GM12878 (cell line): ENCODE results near the gene SORCS2. TPM values are rescaled to one million over a fixed set of nuclear protein-coding genes. Genes with fewer than 3 reads are reported as not detected.

Source experiments
- ATAC-seq: fragments of 200-7000 bp; cut with Tn5 transposase; 3 replicates; pipeline ENCODE4 v1.9.1; 2020; ENCODE audit warnings: mild to moderate bottlenecking, moderate library complexity
- BruUV-seq: library from RNA; stranded (reverse); fragments of 400-500 nt; replicated peaks from 2 replicates; lab custom pipeline; 2021; lab: Mats Ljungman, UMichigan
- CTCF ChIA-PET: fragments of 300-600 bp; sonication (Branson Sonifier 250); formaldehyde crosslinking; extraction: SDS; loops from one replicate; lab custom pipeline; 2021; ENCODE audit warnings: inconsistent platforms; lab: Yijun Ruan, JAX
- POLR2A ChIA-PET: fragments of 350-600 bp; formaldehyde crosslinking; extraction: SDS; loops from one replicate; lab custom pipeline; 2021; ENCODE audit warnings: inconsistent platforms; lab: Charles Lee
- RAD21 ChIA-PET: fragments of 300-600 bp; sonication (Branson Sonifier 250); formaldehyde crosslinking; loops from one replicate; lab custom pipeline; 2023; ENCODE audit warnings: antibody characterized with exemption; ENCODE audit not compliant: unreplicated experiment; lab: Charles Lee
- SMC1A ChIA-PET: fragments of 300-600 bp; sonication (Branson Sonifier 250); formaldehyde crosslinking; loops from one replicate; lab custom pipeline; 2023; ENCODE audit not compliant: unreplicated experiment, uncharacterized antibody; lab: Charles Lee
- DNase-seq: peaks from one replicate; pipeline ENCODE4 v3.0.0-alpha.2; 2011; ENCODE audit warnings: low read depth, low spot score
- FAIRE-seq: peaks from 3 replicates; lab custom pipeline; 2011; peaks lifted over from hg19 to GRCh38; lab: Jason Lieb, UNC
- H2AFZ ChIP-seq: 2 replicates; pipeline ENCODE4 v1.6.0; 2011; ENCODE audit warnings: low read depth, low read length, control low read depth; ENCODE audit not compliant: control insufficient read depth
- H3K27ac ChIP-seq: 2 replicates; pipeline ENCODE4 v1.5.1; 2011; ENCODE audit warnings: control low read depth; ENCODE audit not compliant: control insufficient read depth, insufficient read depth
- H3K27me3 ChIP-seq, 2 experiments: replicated peaks in 1 of 2; 2 replicates each; pipeline versions ENCODE4 v1.6.0 to v1.6.1; 2011; ENCODE audit warnings: low read length in 1 of 2; ENCODE audit not compliant: control insufficient read depth in 2 of 2, insufficient read depth in 2 of 2
- H3K36me3 ChIP-seq, 2 experiments: 2 replicates each; pipeline ENCODE4 v1.5.1; 2011; ENCODE audit warnings: low read length in 1 of 2; ENCODE audit not compliant: control insufficient read depth in 2 of 2, insufficient read depth in 2 of 2
- H3K4me1 ChIP-seq: 2 replicates; pipeline ENCODE4 v1.6.1; 2011; ENCODE audit warnings: mild to moderate bottlenecking, low read length, moderate library complexity, mixed read lengths; ENCODE audit not compliant: control insufficient read depth, insufficient read depth
- H3K4me2 ChIP-seq: 2 replicates; pipeline ENCODE4 v1.6.0; 2011; ENCODE audit warnings: control low read depth; ENCODE audit not compliant: control insufficient read depth, insufficient read depth
- H3K4me3 ChIP-seq: fragments of 200-600 bp; sonication (generic); 2 replicates; pipeline ENCODE4 v1.5.1; 2016
- H3K79me2 ChIP-seq: 2 replicates; pipeline ENCODE4 v1.6.0; 2011; ENCODE audit warnings: low read length; ENCODE audit not compliant: control insufficient read depth, insufficient read depth
- H3K9ac ChIP-seq: 2 replicates; pipeline ENCODE4 v1.8.0; 2011; ENCODE audit warnings: low read length, control low read depth, mixed read lengths; ENCODE audit not compliant: control insufficient read depth, insufficient read depth
- H3K9me3 ChIP-seq: replicated peaks from 3 replicates; pipeline ENCODE4 v1.5.1; 2011; ENCODE audit warnings: mild to moderate bottlenecking, low read length; ENCODE audit not compliant: control insufficient read depth, insufficient read depth
- H4K20me1 ChIP-seq: 2 replicates; pipeline ENCODE4 v1.6.0; 2011; ENCODE audit not compliant: control insufficient read depth, insufficient read depth
- MYB ChIP-seq: fragments of 150-350 bp; IDR thresholded peaks from 2 replicates; pipeline ENCODE4 v1.6.1; 2014; ENCODE audit warnings: mild to moderate bottlenecking, low read depth, low read length, borderline replicate concordance
- POU2F2 ChIP-seq: IDR thresholded peaks from 3 replicates; pipeline ENCODE4 v1.6.1; 2011; ENCODE audit warnings: low read depth, mild to moderate bottlenecking, low read length, borderline replicate concordance
- TCF7 ChIP-seq: IDR thresholded peaks from 2 replicates; pipeline ENCODE4 v1.6.1; 2014; ENCODE audit warnings: antibody characterized with exemption, borderline replicate concordance
- ZZZ3 ChIP-seq: IDR thresholded peaks from 2 replicates; pipeline ENCODE4 v1.6.1; 2011; ENCODE audit warnings: low read depth; ENCODE audit not compliant: control insufficient read depth, insufficient read length
- WGBS: methylation state at CpG from one replicate; pipeline ENCODE4 v1.1.6; 2016; ENCODE audit warnings: low lambda C conversion rate; ENCODE audit not compliant: insufficient replicate concordance, insufficient coverage; ENCODE audit errors: missing lambda C conversion rate; 5-methylcytosine and 5-hydroxymethylcytosine counted together
- in situ Hi-C: fragments of 300-500 bp; cut with MboI; formaldehyde crosslinking; loops from 9 replicates; pipeline ENCODE4 v1.14.3; 2018; ENCODE audit warnings: mixed read lengths
- intact Hi-C: fragments of 100-400 bp; cut with micrococcal nuclease; formaldehyde crosslinking; loops from one replicate; pipeline ENCODE4 v1.14.2; 2022; ENCODE audit not compliant: unreplicated experiment
- polyA plus RNA-seq, 11 experiments: library from polyadenylated mRNA; depleted of rRNA in 4 of 11; unstranded in 6 of 11; stranded (reverse) in 5 of 11; fragments of >200 nt; fragmentation: Nextera tagmentation in 4 of 11; fragmentation: Illumina TruSeq in 1 of 11; extraction: Ambion mirVana in 4 of 11; extraction: Trizol in 1 of 11; gene quantifications; 1 replicate in 1 of 11; 2 replicates in 10 of 11; pipeline versions ENCODE4 v1.2.1 to v1.2.3, GENCODE V29; 2011 to 2016; ENCODE audit warnings: inconsistent platforms in 2 of 11, missing spikeins in 2 of 11, low read depth in 1 of 11
- total RNA-seq, 4 experiments: library from RNA; depleted of rRNA in 3 of 4; stranded (reverse); fragments of >200 nt in 3 of 4; fragmentation: Illumina TruSeq in 1 of 4; extraction: Trizol in 1 of 4; gene quantifications; 2 replicates each; pipeline versions ENCODE4 v1.2.1 to v1.2.3, GENCODE V29; 2013 to 2021
- TF ChIP-seq, protein P1 (sequence below): IDR thresholded peaks from 2 replicates; pipeline ENCODE4 v1.6.1; 2011; ENCODE audit warnings: borderline replicate concordance, low read depth, mild to moderate bottlenecking, moderate library complexity, mixed read lengths, low read length; ENCODE audit not compliant: insufficient read depth; ENCODE audit errors: extremely low read length
- TF ChIP-seq, protein P2 (sequence below), 3 experiments: IDR thresholded peaks in 2 of 3; conservative IDR thresholded peaks in 1 of 3; 2 replicates each; pipeline ENCODE4 v1.5.1; 2011; ENCODE audit warnings: low read depth in 3 of 3, low read length in 3 of 3, mild to moderate bottlenecking in 3 of 3, control low read depth in 2 of 3, moderate library complexity in 2 of 3, inconsistent platforms in 1 of 3, mixed read lengths in 1 of 3; ENCODE audit not compliant: control insufficient read depth in 2 of 3, insufficient read depth in 1 of 3; ENCODE audit errors: extremely low read depth in 1 of 3

SORCS2 gene
- total and polyA plus RNA-seq, 10 of the 15 experiments (the other 5 are each of a cell fraction or from before 2014, with no cell fraction given): 0.01 to 0.15 (median 0.05) TPM; not detected in 5

DNA sequence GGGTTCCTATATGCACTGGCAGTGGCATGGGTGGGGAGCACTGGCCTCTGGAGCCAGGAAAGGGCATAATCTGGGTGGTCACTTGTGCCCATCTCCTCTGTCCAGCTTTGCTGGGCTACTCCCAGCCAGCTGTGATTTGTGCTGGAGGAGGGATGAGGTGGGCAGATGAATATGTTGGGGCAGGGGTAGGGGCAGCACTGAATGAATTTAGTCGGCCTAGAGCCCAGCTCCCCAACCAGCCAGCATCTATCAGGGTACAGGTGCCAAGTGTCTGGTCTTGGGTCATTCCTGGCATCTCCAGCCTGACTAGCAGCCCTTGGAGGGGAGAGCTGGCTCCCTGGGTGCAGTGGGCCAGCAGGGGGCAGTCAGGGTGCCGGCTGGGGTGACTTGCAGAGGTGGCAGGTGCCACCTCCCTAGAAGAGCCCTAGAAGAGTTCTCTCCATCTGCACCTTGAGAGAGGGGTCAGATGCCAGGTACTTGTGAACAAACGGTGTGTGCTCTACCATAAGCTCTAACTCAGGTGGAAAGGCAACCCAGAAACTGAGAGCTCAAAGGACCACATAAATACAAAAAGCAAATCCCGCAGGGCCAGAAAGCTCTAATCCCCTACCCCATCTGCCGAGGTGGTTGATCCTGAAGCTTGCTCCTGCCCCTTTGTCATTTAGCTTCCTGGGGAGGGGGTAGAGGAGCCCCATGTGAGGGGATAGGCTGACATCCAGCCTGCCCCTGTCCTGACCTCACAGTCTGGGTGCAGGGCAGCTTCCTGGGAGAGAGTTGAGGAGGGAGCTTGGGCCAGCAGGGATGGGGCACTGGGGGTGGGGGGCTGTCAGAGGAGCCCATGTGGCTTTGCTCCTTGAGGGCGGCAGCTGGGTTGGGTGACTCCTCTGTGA lies 2.2 kb downstream of the SORCS2 start:
- POLR2A ChIA-PET: no interaction called here
- intact Hi-C loops (loop anchor here (5.0 kb wide), 2 partner anchors 143 to 608 kb away; no protein-coding TSS in a partner anchor), in situ Hi-C loops (loop anchor here (10.0 kb wide), 1 partner anchor 520 kb away; no protein-coding TSS in a partner anchor)
- no TSS peak for BruUV-seq
- H3K79me2 ChIP-seq: no peaks in the 10 kb centered on the region
- no peaks in the 10 kb centered on the region for H3K9me3 ChIP-seq
- H3K27ac ChIP-seq: no peak overlapping the region
- DNase-seq: no peak
- H3K4me3 ChIP-seq: no peak overlapping the region
- FAIRE-seq: no peak
- H4K20me1 ChIP-seq: no peaks in the 10 kb centered on the region; the same call in none of the 2 replicates
- H3K27me3 ChIP-seq: peaks cover 2 to 4% of the 10 kb centered on the region in 2 experiments; a peak in 3 of 4 replicates
- no peak overlapping the region for H3K4me2 ChIP-seq
- CTCF ChIA-PET: interaction anchor here (0.7 to 1.9 kb wide), 3 partner anchors 11 to 608 kb away, joined by 3 to 10 read pairs (median 3); no protein-coding TSS in a partner anchor
- ATAC-seq: 0 out of 3 replicates have a peak, but pooled peaks have one; percentile 37
- no peak overlapping the region for H2AFZ ChIP-seq
- no peaks in the 10 kb centered on the region for H3K4me1 ChIP-seq
- WGBS: 11% methylated on average over 6 of the region's 6 CpGs
- no peak overlapping the region for H3K9ac ChIP-seq
- TF ChIP-seq MYB: no peak
- TF ChIP-seq, protein P1, sequence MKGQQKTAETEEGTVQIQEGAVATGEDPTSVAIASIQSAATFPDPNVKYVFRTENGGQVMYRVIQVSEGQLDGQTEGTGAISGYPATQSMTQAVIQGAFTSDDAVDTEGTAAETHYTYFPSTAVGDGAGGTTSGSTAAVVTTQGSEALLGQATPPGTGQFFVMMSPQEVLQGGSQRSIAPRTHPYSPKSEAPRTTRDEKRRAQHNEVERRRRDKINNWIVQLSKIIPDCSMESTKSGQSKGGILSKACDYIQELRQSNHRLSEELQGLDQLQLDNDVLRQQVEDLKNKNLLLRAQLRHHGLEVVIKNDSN: no peak
- no peak for TF ChIP-seq POU2F2
- TF ChIP-seq, protein P2, sequence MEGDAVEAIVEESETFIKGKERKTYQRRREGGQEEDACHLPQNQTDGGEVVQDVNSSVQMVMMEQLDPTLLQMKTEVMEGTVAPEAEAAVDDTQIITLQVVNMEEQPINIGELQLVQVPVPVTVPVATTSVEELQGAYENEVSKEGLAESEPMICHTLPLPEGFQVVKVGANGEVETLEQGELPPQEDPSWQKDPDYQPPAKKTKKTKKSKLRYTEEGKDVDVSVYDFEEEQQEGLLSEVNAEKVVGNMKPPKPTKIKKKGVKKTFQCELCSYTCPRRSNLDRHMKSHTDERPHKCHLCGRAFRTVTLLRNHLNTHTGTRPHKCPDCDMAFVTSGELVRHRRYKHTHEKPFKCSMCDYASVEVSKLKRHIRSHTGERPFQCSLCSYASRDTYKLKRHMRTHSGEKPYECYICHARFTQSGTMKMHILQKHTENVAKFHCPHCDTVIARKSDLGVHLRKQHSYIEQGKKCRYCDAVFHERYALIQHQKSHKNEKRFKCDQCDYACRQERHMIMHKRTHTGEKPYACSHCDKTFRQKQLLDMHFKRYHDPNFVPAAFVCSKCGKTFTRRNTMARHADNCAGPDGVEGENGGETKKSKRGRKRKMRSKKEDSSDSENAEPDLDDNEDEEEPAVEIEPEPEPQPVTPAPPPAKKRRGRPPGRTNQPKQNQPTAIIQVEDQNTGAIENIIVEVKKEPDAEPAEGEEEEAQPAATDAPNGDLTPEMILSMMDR (IDR thresholded peaks at IDR 0.05 in 2 of 3, conservative IDR thresholded peaks at IDR 0.05 in 1 of 3; ENCODE audit: control insufficient read depth in 2 of 3, extremely low read depth in 1 of 3, insufficient read depth in 1 of 3, low read depth in 3 of 3, low read length in 3 of 3): peak; percentile 16 to 36 (median 30)
- no peak for TF ChIP-seq TCF7
- TF ChIP-seq ZZZ3: no peak
- RAD21 ChIA-PET: interaction anchor here (1.5 kb wide), 1 partner anchor 141 kb away, joined by 5 read pairs; no protein-coding TSS in a partner anchor
- SMC1A ChIA-PET: no interaction called here
- H3K36me3 ChIP-seq: no peaks in the 10 kb centered on the region
